HFFc6 (cell line): Measurements from ENCODE around the gene CTSL. TPM values are rescaled to one million over a fixed set of nuclear protein-coding genes. Genes with fewer than 3 reads are reported as not detected.

Experiments used
- DNase-seq: peaks from one replicate; pipeline ENCODE4 v3.0.0-alpha.2; 2018
- H3K27ac Mint-ChIP-seq: 2 replicates; pipeline ENCODE4 v1.8.0; 2020; ENCODE audit warnings: mild to moderate bottlenecking, mixed read lengths
- H3K27me3 Mint-ChIP-seq: 2 replicates; pipeline ENCODE4 v1.8.0; 2021; ENCODE audit warnings: mild to moderate bottlenecking, moderate library complexity, mixed read lengths; ENCODE audit not compliant: insufficient read depth
- H3K36me3 Mint-ChIP-seq: 2 replicates; pipeline ENCODE4 v1.8.0; 2021; ENCODE audit warnings: low read depth, mixed read lengths
- H3K4me1 Mint-ChIP-seq: 2 replicates; pipeline ENCODE4 v1.8.0; 2020; ENCODE audit warnings: low read depth, mixed read lengths
- H3K4me3 Mint-ChIP-seq: 2 replicates; pipeline ENCODE4 v1.8.0; 2020; ENCODE audit warnings: mild to moderate bottlenecking, moderate library complexity, mixed read lengths
- H3K9me3 Mint-ChIP-seq: 2 replicates; pipeline ENCODE4 v1.8.0; 2020; ENCODE audit warnings: mild to moderate bottlenecking, mixed read lengths
- total RNA-seq, 6 experiments: library from RNA; stranded (reverse); fragmentation: NEBNext Ultra II Directional; extraction: Animal tissue kit (Norgen Biotek cat#: 25700); gene quantifications; 2 replicates in 1 of 6; 3 replicates in 5 of 6; pipeline ENCODE4 v1.2.3, GENCODE V29; 2021
- TF ChIP-seq, protein P1 (sequence below): fragments of 200-600 bp; sonication (generic); IDR thresholded peaks from 2 replicates; pipeline ENCODE4 v1.5.0; 2021; ENCODE audit warnings: antibody characterized with exemption, mild to moderate bottlenecking

Gene CTSL
- total RNA-seq, 6 experiments from 2014 or later, result 189 to 232 (median 210) TPM

DNA sequence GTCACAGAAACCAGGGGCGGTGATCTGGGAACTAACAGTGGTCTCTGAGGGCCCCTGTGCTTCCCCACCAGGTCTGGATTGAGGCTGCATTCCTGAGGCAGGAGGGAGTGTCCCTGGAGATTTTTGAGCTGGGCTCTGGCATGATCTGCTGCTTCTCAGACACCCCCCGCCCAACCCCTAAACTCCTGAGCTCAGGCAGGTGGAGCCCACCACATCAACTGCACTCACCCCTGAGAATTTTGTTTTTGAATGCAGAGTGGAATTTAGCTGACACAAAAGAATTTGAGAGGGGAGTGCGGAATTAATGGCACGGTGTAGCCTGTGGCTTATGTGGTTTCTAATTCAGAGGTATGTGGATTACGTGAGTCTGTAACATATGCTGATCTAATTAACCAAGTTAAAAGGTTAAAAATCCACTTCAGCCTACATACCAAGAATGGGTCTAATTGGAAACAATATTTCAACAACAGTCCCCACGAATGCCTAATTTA, 23.9 kb upstream of the CTSL start:
- TF ChIP-seq, protein P1, sequence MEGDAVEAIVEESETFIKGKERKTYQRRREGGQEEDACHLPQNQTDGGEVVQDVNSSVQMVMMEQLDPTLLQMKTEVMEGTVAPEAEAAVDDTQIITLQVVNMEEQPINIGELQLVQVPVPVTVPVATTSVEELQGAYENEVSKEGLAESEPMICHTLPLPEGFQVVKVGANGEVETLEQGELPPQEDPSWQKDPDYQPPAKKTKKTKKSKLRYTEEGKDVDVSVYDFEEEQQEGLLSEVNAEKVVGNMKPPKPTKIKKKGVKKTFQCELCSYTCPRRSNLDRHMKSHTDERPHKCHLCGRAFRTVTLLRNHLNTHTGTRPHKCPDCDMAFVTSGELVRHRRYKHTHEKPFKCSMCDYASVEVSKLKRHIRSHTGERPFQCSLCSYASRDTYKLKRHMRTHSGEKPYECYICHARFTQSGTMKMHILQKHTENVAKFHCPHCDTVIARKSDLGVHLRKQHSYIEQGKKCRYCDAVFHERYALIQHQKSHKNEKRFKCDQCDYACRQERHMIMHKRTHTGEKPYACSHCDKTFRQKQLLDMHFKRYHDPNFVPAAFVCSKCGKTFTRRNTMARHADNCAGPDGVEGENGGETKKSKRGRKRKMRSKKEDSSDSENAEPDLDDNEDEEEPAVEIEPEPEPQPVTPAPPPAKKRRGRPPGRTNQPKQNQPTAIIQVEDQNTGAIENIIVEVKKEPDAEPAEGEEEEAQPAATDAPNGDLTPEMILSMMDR, result no peak
- peaks cover 2% of the 10 kb centered on the region; the same call in 1 of the 2 replicates for H3K27me3 Mint-ChIP-seq
- H3K9me3 Mint-ChIP-seq, result no peaks in the 10 kb centered on the region
- H3K4me3 Mint-ChIP-seq, result no peak overlapping the region
- DNase-seq, result peak; percentile 20
- H3K27ac Mint-ChIP-seq, result no peak overlapping the region
- no peaks in the 10 kb centered on the region for H3K36me3 Mint-ChIP-seq
- peaks cover 25% of the 10 kb centered on the region for H3K4me1 Mint-ChIP-seq

DNA sequence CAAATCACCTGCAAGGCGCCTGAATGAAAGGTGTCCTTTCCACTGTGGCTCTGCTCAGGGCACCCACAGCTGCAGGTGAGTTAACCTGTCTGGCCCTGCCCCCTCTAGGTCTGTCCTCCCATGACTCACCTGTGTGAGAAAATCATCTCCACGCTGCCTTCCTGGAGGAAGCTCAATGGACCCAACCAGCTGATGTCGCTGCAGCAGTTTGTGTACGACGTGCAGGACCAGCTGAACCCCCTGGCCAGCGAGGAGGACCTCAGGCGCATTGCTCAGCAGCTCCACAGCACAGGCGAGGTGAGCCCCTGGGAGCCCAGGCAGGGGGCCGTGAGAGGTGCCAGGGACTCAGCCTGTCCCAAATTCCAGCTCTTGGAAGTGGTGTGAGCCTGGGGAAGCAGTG, 23.0 kb upstream of the CTSL start:
- no peak overlapping the region for H3K27ac Mint-ChIP-seq
- H3K36me3 Mint-ChIP-seq, result no peaks in the 10 kb centered on the region
- TF ChIP-seq, protein P1, result no peak
- DNase-seq, result no peak
- H3K9me3 Mint-ChIP-seq, result no peaks in the 10 kb centered on the region
- no peak overlapping the region for H3K4me3 Mint-ChIP-seq
- peaks cover 2% of the 10 kb centered on the region; the same call in 1 of the 2 replicates for H3K27me3 Mint-ChIP-seq
- H3K4me1 Mint-ChIP-seq, result peaks cover 28% of the 10 kb centered on the region

DNA sequence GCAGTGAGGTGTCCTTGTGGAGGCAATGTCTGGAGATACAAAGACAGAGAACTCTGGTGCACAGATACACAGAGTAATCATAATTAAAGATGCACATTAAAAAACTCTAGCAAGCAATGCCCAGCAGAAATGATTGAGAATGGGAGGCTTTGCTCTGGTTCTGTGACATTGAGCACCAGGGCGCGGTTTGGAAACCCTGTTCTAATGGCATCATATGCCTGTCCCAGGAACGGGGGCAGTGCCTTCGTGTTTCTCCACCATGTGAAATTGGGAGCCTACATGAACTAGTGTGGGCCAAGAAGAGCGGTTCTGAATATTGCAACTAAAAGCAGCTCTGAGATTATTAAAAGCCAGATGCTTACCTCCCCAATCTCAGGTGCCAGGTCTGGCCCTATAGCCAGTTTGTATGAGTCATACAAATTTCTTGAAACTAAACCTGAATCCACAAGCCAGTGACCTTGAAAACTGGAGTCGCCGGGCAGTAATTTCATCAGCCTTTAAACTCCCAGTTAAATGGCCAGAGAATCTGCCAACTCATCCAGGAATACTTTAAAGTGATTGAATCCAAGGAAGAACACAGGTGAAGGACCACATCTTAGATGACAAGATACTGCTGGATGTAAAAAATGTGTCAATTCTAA, 22.2 kb upstream of the CTSL start:
- Mint-ChIP-seq H3K27me3 (no peaks in the 10 kb centered on the region; the same call in 1 of the 2 replicates), H3K27ac (no peak overlapping the region), H3K36me3 (no peaks in the 10 kb centered on the region), H3K4me1 (peaks cover 32% of the 10 kb centered on the region), H3K4me3 (no peak overlapping the region), H3K9me3 (no peaks in the 10 kb centered on the region)
- DNase-seq, result no peak
- TF ChIP-seq, protein P1, result no peak

DNA sequence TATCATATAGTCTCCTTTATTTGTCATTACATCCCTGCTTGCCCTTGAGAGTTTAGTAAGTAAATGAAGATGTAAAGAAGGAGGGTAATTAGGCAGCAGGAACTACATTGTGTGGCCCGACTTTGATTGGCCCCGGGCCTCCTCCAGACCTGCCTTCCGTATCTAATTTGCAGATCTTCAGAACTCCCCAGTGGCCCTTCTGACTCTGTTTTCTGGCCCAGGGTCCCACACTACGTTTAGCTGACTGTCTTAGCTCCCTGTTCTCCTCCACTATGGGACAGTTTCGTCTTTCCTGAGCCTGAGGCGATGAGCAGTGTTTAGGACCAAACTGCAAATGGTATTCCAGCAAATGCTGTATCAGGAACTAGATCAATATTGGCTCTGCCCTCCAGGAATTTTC, 21.6 kb upstream of the CTSL start:
- no peak for DNase-seq
- Mint-ChIP-seq H3K27me3 (no peaks in the 10 kb centered on the region; the same call in 1 of the 2 replicates), H3K9me3 (no peaks in the 10 kb centered on the region), H3K36me3 (no peaks in the 10 kb centered on the region), H3K4me1 (peaks cover 32% of the 10 kb centered on the region), H3K27ac (no peak overlapping the region), H3K4me3 (no peak overlapping the region)
- TF ChIP-seq, protein P1, result no peak

DNA sequence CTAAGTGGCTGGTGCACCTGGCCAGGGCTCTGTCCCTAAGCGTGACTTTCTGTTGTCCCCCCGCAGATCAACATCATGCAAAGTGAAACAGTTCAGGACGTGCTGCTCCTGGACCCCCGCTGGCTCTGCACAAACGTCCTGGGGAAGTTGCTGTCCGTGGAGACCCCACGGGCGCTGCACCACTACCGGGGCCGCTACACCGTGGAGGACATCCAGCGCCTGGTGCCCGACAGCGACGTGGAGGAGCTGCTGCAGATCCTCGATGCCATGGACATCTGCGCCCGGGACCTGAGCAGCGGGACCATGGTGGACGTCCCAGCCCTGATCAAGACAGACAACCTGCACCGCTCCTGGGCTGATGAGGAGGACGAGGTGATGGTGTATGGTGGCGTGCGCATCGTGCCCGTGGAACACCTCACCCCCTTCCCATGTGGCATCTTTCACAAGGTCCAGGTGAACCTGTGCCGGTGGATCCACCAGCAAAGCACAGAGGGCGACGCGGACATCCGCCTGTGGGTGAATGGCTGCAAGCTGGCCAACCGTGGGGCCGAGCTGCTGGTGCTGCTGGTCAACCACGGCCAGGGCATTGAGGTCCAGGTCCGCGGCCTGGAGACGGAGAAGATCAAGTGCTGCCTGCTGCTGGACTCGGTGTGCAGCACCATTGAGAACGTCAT, 19.7 kb upstream of the CTSL start:
- H3K4me1 Mint-ChIP-seq, result peaks cover 23% of the 10 kb centered on the region
- DNase-seq, result no peak
- no peaks in the 10 kb centered on the region; the same call in none of the 2 replicates for H3K27me3 Mint-ChIP-seq
- no peak overlapping the region for H3K27ac Mint-ChIP-seq
- no peak overlapping the region for H3K4me3 Mint-ChIP-seq
- no peaks in the 10 kb centered on the region for H3K9me3 Mint-ChIP-seq
- H3K36me3 Mint-ChIP-seq, result no peaks in the 10 kb centered on the region
- TF ChIP-seq, protein P1, result no peak
